ENCODE measurements around the gene GDF9. TPM values are rescaled to one million over a fixed set of nuclear protein-coding genes. Genes with fewer than 3 reads are reported as not detected.

The GDF9 gene
- total RNA-seq, 1 experiment from 2014 or later: 0.24 TPM

GRCh38 chr5:132816554-132816953 is 49.7 kb downstream of the GDF9 start:
- Histone ChIP-seq H4K8ac (replicated peaks; ENCODE audit: insufficient read length, low read depth, low read length) (no peak overlapping the region), H2BK5ac (ENCODE audit: insufficient read length, low read length) (no peak overlapping the region), H3K14ac (ENCODE audit: insufficient read depth, low read length) (no peak overlapping the region), H2BK15ac (ENCODE audit: low read depth, low read length) (no peak overlapping the region), H3K23ac (ENCODE audit: insufficient read length, low read depth, low read length) (no peak overlapping the region), H3K9me3 (ENCODE audit: control insufficient read depth, low read depth, low read length) (no peaks in the 10 kb centered on the region), H2AFZ (ENCODE audit: low read length) (no peak overlapping the region), H3K9ac (ENCODE audit: extremely low read depth, insufficient read length, low read length) (no peak overlapping the region), H2BK120ac (ENCODE audit: low read depth, low read length, poor library complexity, severe bottlenecking) (no peak overlapping the region), H3K4me2 (ENCODE audit: insufficient read depth, insufficient read length, low read length) (no peak overlapping the region), H2BK12ac (ENCODE audit: insufficient read length, low read depth, low read length) (no peak overlapping the region), H3K79me2 (ENCODE audit: insufficient read depth, low read length) (no peaks in the 10 kb centered on the region), H3T11ph (ENCODE audit: low read length) (no peak overlapping the region), H3K27me3 (ENCODE audit: insufficient read depth, low read length) (peaks cover 31% of the 10 kb centered on the region), H4K5ac (ENCODE audit: insufficient read length, low read depth, low read length) (no peak overlapping the region), H3K79me1 (ENCODE audit: insufficient read depth, low read depth, low read length, poor library complexity, severe bottlenecking) (no peaks in the 10 kb centered on the region), H2AK5ac (ENCODE audit: insufficient read length, low read length) (no peak overlapping the region), H4K91ac (ENCODE audit: insufficient read length, low read depth, low read length) (no peak overlapping the region), H2BK20ac (ENCODE audit: low read depth, low read length, poor library complexity, severe bottlenecking) (no peak overlapping the region), H4K20me1 (ENCODE audit: control insufficient read depth, insufficient read depth, insufficient read length) (no peaks in the 10 kb centered on the region), H3K27ac (ENCODE audit: insufficient read length, low read depth, low read length) (no peak overlapping the region), H3K18ac (ENCODE audit: insufficient read length, low read depth, low read length) (no peak overlapping the region), H3K4me1 (ENCODE audit: insufficient read depth, low read length) (no peaks in the 10 kb centered on the region), H3K56ac (ENCODE audit: insufficient read length, low read depth, low read length) (no peak overlapping the region), H3K4ac (ENCODE audit: low read depth, low read length) (no peak overlapping the region), H3K23me2 (ENCODE audit: insufficient read length, low read depth, low read length, poor library complexity, severe bottlenecking) (no peaks in the 10 kb centered on the region)
- DNase-seq: no peak
- H3K36me3 Mint-ChIP-seq (ENCODE audit: insufficient read depth in 1 of 3, low read depth in 3 of 3): peaks cover 0 to 4% (median 0%) of the 10 kb centered on the region in 3 experiments; a peak in 3 of 7 replicates
- peaks cover 78% of the 10 kb centered on the region for H3K27me3 Mint-ChIP-seq (ENCODE audit: low read depth)
- no peak overlapping the region for H3K4me3 Mint-ChIP-seq
- TF ChIP-seq, protein P1, sequence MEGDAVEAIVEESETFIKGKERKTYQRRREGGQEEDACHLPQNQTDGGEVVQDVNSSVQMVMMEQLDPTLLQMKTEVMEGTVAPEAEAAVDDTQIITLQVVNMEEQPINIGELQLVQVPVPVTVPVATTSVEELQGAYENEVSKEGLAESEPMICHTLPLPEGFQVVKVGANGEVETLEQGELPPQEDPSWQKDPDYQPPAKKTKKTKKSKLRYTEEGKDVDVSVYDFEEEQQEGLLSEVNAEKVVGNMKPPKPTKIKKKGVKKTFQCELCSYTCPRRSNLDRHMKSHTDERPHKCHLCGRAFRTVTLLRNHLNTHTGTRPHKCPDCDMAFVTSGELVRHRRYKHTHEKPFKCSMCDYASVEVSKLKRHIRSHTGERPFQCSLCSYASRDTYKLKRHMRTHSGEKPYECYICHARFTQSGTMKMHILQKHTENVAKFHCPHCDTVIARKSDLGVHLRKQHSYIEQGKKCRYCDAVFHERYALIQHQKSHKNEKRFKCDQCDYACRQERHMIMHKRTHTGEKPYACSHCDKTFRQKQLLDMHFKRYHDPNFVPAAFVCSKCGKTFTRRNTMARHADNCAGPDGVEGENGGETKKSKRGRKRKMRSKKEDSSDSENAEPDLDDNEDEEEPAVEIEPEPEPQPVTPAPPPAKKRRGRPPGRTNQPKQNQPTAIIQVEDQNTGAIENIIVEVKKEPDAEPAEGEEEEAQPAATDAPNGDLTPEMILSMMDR (conservative IDR thresholded peaks at IDR 0.05): no peak
- peaks cover 0 to 4% of the 10 kb centered on the region in 2 experiments; a peak in 3 of 5 replicates for H3K9me3 Mint-ChIP-seq
- H3K4me1 Mint-ChIP-seq: peaks cover 9 to 20% of the 10 kb centered on the region in 2 experiments
- no peak overlapping the region for H3K27ac Mint-ChIP-seq
